ENCODE measurements around the gene SLC26A6. TPM values are rescaled to one million over a fixed set of nuclear protein-coding genes. Genes with fewer than 3 reads are reported as not detected.

SLC26A6 gene
- total and polyA plus RNA-seq, 8 donors, result 14.8 to 279 (median 54.0) TPM

GRCh38 chr3:48630407-48630806 is 4.9 kb downstream of the SLC26A6 start:
- Histone ChIP-seq H3K4me1 (peaks cover 10 to 24% (median 14%) of the 10 kb centered on the region in 4 donors), H3K27ac (no peak overlapping the region), H3K27me3 (no peaks in the 10 kb centered on the region), H3K9me3 (no peaks in the 10 kb centered on the region), H3K4me3 (no peak overlapping the region), H3K36me3 (peaks cover 30 to 80% (median 80%) of the 10 kb centered on the region in 4 donors)
- no peak for DNase-seq
- TF ChIP-seq POLR2A (IDR thresholded peaks at IDR 0.05) (no peak), CTCF (IDR thresholded peaks at IDR 0.05) (no peak), POLR2AphosphoS5 (IDR thresholded peaks at IDR 0.05) (no peak), EP300 (IDR thresholded peaks at IDR 0.05) (no peak)
- WGBS, 5 donors, result 90 to 97% (median 96%) methylated on average over 7 to 8 of the region's 8 CpGs
- intact Hi-C loops (cut with DNase I; ENCODE audit: low total_unique reads), result no loop called here

GRCh38 chr3:48629894-48630293 is 5.4 kb downstream of the SLC26A6 start:
- H3K4me3 ChIP-seq, result no peak overlapping the region
- no peak overlapping the region for H3K27ac ChIP-seq
- H3K9me3 ChIP-seq, result no peaks in the 10 kb centered on the region
- DNase-seq, result no peak
- peaks cover 30 to 85% (median 85%) of the 10 kb centered on the region in 4 donors for H3K36me3 ChIP-seq
- intact Hi-C loops (cut with DNase I; ENCODE audit: low total_unique reads), result no loop called here
- no peaks in the 10 kb centered on the region for H3K27me3 ChIP-seq
- 94 to 97% (median 95%) methylated on average over 9 to 12 of the region's 12 CpGs for WGBS, 5 donors
- TF ChIP-seq CTCF (IDR thresholded peaks at IDR 0.05) (no peak), POLR2A (IDR thresholded peaks at IDR 0.05) (no peak), EP300 (IDR thresholded peaks at IDR 0.05) (no peak), POLR2AphosphoS5 (IDR thresholded peaks at IDR 0.05) (no peak)
- H3K4me1 ChIP-seq, result peaks cover 10 to 22% (median 13%) of the 10 kb centered on the region in 4 donors

GRCh38 chr3:48628277-48629017 is 6.8 kb downstream of the SLC26A6 start:
- TF ChIP-seq POLR2A (IDR thresholded peaks at IDR 0.05), result no peak
- no peak for TF ChIP-seq POLR2AphosphoS5 (IDR thresholded peaks at IDR 0.05)
- no peak for TF ChIP-seq EP300 (IDR thresholded peaks at IDR 0.05)
- no peak for TF ChIP-seq CTCF (IDR thresholded peaks at IDR 0.05)
- peaks cover 30 to 90% (median 87%) of the 10 kb centered on the region in 4 donors for H3K36me3 ChIP-seq
- 78 to 87% (median 85%) methylated on average over 13 of the region's 13 CpGs for WGBS, 5 donors
- H3K4me3 ChIP-seq, result no peak overlapping the region
- H3K4me1 ChIP-seq, result peaks cover under 1 to 13% (median 8%) of the 10 kb centered on the region in 4 donors
- no peaks in the 10 kb centered on the region for H3K9me3 ChIP-seq
- no peaks in the 10 kb centered on the region for H3K27me3 ChIP-seq
- intact Hi-C loops (cut with DNase I; ENCODE audit: low total_unique reads), result no loop called here
- no peak for DNase-seq
- no peak overlapping the region for H3K27ac ChIP-seq

- Histone ChIP-seq H3K27me3 (no peaks in the 10 kb centered on the region), H3K36me3 (peaks cover 24 to 67% (median 60%) of the 10 kb centered on the region in 4 donors), H3K9me3 (no peaks in the 10 kb centered on the region), H3K4me1 (peaks cover 5 to 14% (median 9%) of the 10 kb centered on the region in 4 donors), H3K27ac (peak overlapping the region; percentile 71 to 85 (median 77)), H3K4me3 (no peak overlapping the region)
- WGBS, 5 donors, result 83 to 100% (median 91%) methylated on average over 5 to 6 of the region's 6 CpGs
- intact Hi-C loops (cut with DNase I; ENCODE audit: low total_unique reads), result no loop called here
- TF ChIP-seq CTCF (IDR thresholded peaks at IDR 0.05), result no peak
- no peak for TF ChIP-seq POLR2AphosphoS5 (IDR thresholded peaks at IDR 0.05)
- no peak for TF ChIP-seq POLR2A (IDR thresholded peaks at IDR 0.05)
- TF ChIP-seq EP300 (IDR thresholded peaks at IDR 0.05), result no peak
- no peak for DNase-seq
Observed at GRCh38 chr3:48625600-48625999, 9.7 kb downstream of the SLC26A6 start.
